Left cardiac atrium (tissue), 4 donors: ENCODE data around the gene PRKCE. TPM values are rescaled to one million over a fixed set of nuclear protein-coding genes. Genes with fewer than 3 reads are reported as not detected.

Source experiments
- ATAC-seq, 2 donors: fragments of 200-7000 bp; cut with Tn5 transposase; one replicate each; pipeline ENCODE4 v1.9.1; 2020; ENCODE audit warnings: mild to moderate bottlenecking in 2 of 2, moderate library complexity in 2 of 2
- DNase-seq: peaks from one replicate; pipeline ENCODE4 v3.0.0-alpha.2; 2020
- intact Hi-C, 2 donors: fragments of 100-400 bp; cut with DNase I; formaldehyde crosslinking; loops; one replicate each; pipeline versions ENCODE4 v1.14.1 to v1.15.1; 2022 to 2023
- total RNA-seq, 2 donors: library from RNA; stranded (reverse); fragmentation: NEBNext Ultra II Directional; extraction: Animal tissue kit (Norgen Biotek cat#: 25700); gene quantifications; one replicate each; pipeline ENCODE4 v1.2.1, GENCODE V29; 2021
- donor health status: DM: no; HTN: yes; CAD: no.
- donor health status: DM: no; HTN: yes; CAD: no; lungs with severe emphysema.
- donor health status: DM: yes; HTN: yes; CAD: no.
- donor health status: Dilated cardiomyopathy.

The PRKCE gene
- total RNA-seq, 2 donors from 2014 or later, result 17.9 to 24.8 TPM

DNA sequence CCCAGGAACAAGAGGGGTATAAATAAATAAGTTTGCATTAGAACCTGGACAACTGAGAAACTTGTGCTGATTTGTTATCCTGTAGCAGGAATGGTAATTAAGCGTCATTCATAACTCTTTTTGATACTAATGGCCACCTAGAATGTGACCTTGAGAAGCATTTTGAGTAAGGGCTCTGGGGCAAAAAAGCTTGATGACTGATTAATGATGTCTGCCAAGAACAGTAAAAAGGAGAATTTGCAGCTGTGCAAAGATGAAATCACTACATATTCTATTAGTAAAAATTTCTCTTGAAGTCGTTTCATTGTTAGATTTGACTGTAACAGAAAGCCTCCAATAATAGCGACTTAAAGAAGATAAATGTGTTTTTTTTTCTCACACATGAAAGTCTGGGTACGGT, 157.7 kb downstream of the PRKCE start:
- ATAC-seq (no peak), DNase-seq (no peak)
- intact Hi-C loops, result no loop called here

GRCh38 chr2:45812011-45812500, 160.6 kb downstream of the PRKCE start:
- ATAC-seq, result peak in 1 of 2 donors; percentile 14
- no peak for DNase-seq

DNA sequence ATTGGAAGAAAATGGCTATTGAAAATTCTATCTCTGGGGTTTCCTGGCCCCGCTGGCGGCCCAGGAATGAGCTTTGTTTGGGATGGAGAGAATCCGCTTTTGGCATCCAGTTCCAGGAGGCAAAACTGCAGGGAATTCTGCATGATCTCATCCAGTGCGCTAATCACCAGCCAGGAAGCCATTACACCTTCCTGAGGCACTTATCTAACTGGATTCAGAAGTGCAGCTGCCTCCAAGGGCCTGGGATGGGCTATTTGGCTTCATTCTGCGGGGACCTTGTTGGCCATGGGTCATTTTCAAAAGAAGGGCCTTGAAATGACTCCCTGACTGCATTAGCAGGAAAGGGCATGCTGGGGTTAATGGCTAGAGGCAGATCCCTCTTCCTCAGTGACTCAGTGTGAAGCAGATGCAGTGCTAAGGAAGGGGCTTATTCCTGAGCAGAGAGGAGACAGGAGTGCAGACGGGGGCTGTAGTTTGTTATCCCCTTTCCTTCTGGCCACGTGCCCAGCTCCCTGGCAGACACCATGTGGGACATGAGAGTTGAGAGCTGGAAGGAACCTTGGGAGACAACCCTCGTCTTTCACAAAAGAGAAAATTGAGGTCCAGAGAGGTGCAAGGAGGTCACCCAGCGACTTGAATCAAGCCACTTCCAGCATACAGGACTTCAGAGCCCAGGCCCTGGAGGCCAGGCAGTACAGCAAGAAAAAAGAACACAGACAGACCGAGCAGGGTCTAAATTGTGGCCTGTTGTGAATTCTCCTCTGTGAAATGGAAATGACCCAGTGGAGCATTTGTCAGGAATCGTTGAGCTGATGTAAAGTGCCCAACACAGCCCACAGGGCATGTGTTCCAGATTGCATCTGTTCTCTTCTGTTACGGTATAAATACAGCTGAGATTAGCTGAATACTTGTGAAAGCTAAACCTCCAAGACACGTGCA, 161.8 kb downstream of the PRKCE start:
- intact Hi-C loops, result no loop called here
- ATAC-seq (peak; percentile 40 to 66), DNase-seq (peak; percentile 60)

More at GRCh38 chr2:45812011-45812500, 160.6 kb downstream of the PRKCE start:
- intact Hi-C loops, result no loop called here

- no peak for DNase-seq
- ATAC-seq, result peak; percentile 46 to 70
These were observed 163.0 kb downstream of the PRKCE start for GRCh38 chr2:45814488-45814887.

DNA sequence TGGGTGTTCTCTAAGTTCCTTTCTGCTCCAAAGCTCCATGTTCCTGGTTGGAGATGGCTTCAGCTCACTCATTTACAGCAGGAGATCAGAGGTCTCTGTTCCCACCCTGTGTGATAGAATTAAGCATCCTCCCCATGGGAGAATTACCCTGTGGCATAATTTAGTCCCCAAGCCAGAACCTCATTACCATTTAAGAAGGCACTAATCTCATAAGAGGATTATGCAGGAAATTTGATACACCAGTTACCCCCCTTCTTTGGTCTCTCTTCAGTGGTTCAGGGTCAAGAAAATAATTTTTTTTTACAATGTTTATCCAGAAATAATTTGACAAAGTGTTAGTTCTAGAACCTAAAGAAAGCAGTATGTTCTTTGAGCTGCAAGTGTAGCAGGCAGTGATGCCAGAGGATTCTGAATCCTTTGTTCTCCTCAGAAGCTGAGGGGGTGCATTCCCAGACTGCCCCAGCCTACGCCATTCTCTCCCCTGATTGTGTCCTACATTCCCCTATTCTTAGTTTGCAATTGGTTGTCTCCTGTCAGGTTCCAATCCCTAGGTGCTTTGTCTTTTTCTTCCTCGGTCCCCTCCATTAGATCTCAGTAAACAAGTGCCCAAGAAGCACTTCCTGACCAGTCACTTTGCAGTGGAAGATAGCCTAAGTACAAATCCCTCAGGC, 163.6 kb downstream of the PRKCE start:
- no peak for DNase-seq
- intact Hi-C loops, result no loop called here
- no peak for ATAC-seq

More at GRCh38 chr2:45814488-45814887, 163.0 kb downstream of the PRKCE start:
- intact Hi-C loops, result no loop called here

- peak; percentile 45 for DNase-seq
- intact Hi-C loops, result no loop called here
- peak; percentile 18 to 49 for ATAC-seq
These were observed 164.8 kb downstream of the PRKCE start for GRCh38 chr2:45816272-45816671.

DNA sequence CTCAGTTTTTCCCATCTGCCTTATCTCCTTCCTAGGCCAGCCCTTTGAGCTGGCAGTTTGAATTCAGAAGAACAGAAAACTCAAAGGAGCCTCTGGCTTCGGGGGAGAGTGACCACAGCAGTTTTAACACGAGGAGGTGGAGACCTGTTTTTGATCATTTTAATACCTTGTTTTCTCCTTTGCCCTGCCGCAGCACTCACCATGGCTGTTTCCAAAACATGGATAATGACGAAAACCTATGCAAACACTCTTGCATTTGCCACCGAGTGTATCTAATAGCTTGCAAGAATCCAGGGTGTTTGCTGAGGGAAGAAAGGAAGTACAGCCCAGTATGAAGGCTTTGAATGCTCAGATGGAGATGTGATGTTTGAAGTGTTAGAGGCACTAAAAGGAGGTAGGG, 167.1 kb downstream of the PRKCE start:
- no peak for DNase-seq
- no peak for ATAC-seq
- intact Hi-C loops, result no loop called here

- intact Hi-C loops, result loop anchor here in 1 of 2 donors (5.0 kb wide), 1 partner anchor 87 kb away; no protein-coding TSS in a partner anchor
- ATAC-seq (no peak), DNase-seq (no peak)
These were observed 168.6 kb downstream of the PRKCE start for GRCh38 chr2:45820048-45820447.

GRCh38 chr2:45821558-45822271, 170.2 kb downstream of the PRKCE start:
- intact Hi-C loops, result loop anchor here in 1 of 2 donors (5.0 kb wide), 1 partner anchor 86 kb away; no protein-coding TSS in a partner anchor
- ATAC-seq (peak in 1 of 2 donors; percentile 52), DNase-seq (peak; percentile 70)

- intact Hi-C loops, result loop anchor here in 1 of 2 donors (5.0 kb wide), 1 partner anchor 85 kb away; no protein-coding TSS in a partner anchor
- DNase-seq (no peak), ATAC-seq (no peak)
These were observed 170.8 kb downstream of the PRKCE start for GRCh38 chr2:45822272-45822630.

GRCh38 chr2:45823723-45824206, 172.3 kb downstream of the PRKCE start:
- intact Hi-C loops, result loop anchor here in 1 of 2 donors (5.0 kb wide), 1 partner anchor 84 kb away; no protein-coding TSS in a partner anchor
- ATAC-seq (peak; percentile 92 to 95), DNase-seq (peak; percentile 73)

DNA sequence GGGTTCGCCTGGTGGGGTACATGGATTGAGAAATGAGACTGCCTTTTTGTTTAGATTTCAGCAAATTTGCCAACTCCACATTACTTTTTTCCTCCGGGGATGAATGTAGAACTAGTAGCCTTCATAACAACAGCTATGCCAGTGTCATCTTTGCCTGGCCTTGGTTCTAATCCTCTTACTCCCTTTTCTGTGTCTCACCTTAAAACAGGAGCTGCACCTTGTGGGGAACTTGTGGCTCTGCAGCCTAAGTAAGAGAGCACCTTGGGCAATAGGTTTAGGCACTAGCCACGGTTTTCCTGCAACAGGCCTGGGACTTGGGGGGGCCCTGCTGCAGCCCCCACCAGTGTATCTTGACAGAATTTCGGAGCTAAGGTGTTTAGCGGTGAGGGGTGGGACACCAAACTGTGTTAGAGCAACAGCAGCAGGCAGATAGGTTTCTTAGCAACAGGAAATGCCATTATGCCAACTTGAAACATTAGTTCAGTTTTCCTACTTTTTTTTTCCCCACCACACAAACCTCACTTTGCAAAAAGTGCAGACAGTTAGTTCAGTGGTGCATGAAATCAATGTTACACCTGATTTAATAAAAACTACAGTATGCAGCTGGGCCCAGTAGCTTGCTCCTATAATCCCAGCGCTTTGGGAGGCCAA, 173.7 kb downstream of the PRKCE start:
- no peak for DNase-seq
- intact Hi-C loops, result no loop called here
- no peak for ATAC-seq

DNA sequence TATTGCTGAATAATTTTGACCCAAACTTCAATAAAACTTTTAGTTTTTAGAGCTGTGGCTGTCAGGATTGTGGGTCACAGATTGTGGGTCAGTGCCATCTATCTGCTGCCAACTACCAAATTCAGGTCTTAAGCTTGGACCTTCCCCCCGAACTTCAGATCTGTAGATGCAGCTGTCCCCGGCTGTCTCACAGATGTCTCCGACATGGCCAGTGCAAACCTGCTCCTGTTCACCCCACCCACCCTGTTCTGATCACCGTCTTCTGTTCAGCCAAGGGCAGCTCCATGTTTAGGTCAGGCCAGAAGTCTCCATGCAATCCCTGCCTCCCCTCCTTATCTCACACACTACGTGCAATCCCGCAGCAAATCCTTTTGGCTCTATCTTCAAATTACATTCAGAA, 175.0 kb downstream of the PRKCE start:
- intact Hi-C loops, result no loop called here
- ATAC-seq (no peak), DNase-seq (no peak)

DNA sequence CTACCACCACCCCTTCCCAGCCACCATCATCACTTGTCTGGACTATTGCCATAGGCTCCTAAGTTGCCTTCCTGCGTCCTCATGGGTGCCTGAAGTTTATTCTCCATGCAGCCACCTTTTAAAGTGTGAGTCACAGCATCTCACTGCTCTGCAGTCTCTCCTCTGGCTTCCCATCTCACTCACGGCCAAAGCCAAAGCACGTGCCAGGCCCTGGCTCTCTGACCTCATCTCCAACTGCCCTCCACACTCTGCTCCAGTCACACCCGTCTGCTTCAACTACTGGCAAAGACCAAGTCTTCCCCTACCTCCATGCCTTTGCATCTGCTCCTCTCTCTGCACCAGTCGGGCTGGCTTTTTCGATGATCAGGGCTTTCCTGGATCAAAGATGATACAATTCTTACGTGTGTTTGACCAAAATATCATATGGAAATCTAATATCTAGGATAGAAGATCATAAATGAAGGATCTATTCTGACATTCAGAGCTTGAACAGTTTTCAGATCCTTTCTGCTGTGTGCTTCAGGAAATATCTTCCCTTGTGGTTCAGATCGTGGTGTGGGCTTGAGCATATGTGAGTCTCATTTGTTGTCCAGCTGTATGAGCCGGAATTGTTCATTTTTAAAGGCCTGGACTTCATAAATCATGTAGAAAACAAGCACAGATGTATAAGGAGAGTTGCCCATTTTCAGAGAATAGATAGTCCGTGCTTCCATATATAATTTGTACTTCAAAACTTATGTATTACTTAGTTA, 175.6 kb downstream of the PRKCE start:
- intact Hi-C loops, result no loop called here
- DNase-seq (peak; percentile 76), ATAC-seq (peak in 1 of 2 donors; percentile 86)

- intact Hi-C loops, result no loop called here
- no peak for DNase-seq
- no peak for ATAC-seq
These were observed 178.8 kb downstream of the PRKCE start for GRCh38 chr2:45830322-45830721.

GRCh38 chr2:45833301-45833967, 182.0 kb downstream of the PRKCE start:
- ATAC-seq (no peak), DNase-seq (no peak)
- intact Hi-C loops, result no loop called here

DNA sequence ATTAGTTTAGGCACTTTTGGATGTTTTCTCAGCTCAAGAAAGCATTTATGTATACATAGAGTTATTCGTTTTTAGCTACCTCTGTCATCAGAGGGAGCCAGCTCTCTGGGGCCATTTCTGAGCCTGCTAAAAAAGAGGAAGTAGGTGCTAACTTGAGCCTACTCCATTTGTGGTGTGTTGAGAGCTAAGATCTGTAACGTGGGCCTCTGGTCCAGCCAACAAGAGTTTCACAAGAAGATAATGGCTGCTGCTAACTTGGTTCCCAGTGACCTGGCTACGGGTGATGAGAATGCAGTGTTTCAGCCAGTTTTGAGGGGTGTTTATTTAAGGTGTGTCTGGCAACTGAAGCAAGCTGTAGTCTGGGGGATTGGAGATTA, 182.5 kb downstream of the PRKCE start:
- intact Hi-C loops, result no loop called here
- DNase-seq, result no peak
- ATAC-seq, result no peak
